Heart right ventricle (tissue), 16 donors: ENCODE measurements around the gene CDK14. TPM values are rescaled to one million over a fixed set of nuclear protein-coding genes. Genes with fewer than 3 reads are reported as not detected.
"Not testable (repeated sequence)": the region's sequence is repeated elsewhere in the genome, so short reads cannot be mapped to it uniquely, and the experiment has no call there.

ENCODE experiments used
- ATAC-seq, 8 donors: fragments of 200-7000 bp; cut with Tn5 transposase; one replicate each; pipeline ENCODE4 v1.9.1; 2020; ENCODE audit warnings: mild to moderate bottlenecking in 8 of 8, moderate library complexity in 8 of 8, moderate number of reproducible peaks in 1 of 8
- DNase-seq, 2 donors: peaks; one replicate each; pipeline ENCODE4 v3.0.0-alpha.2; 2020
- H3K27ac ChIP-seq, 10 donors: fragments of 200-600 bp; sonication (generic) in 2 of 10; one replicate each; pipeline versions ENCODE4 v1.5.0 to v1.8.0; 2020 to 2022; ENCODE audit warnings: mild to moderate bottlenecking in 3 of 10
- H3K27me3 ChIP-seq, 7 donors: fragments of 200-600 bp; one replicate each; pipeline ENCODE4 v1.8.0; 2021 to 2022; ENCODE audit warnings: mild to moderate bottlenecking in 2 of 7
- H3K36me3 ChIP-seq, 9 donors: fragments of 200-600 bp; sonication (generic) in 1 of 9; one replicate each; pipeline versions ENCODE4 v1.5.0 to v1.8.0; 2020 to 2022; ENCODE audit warnings: mild to moderate bottlenecking in 2 of 9
- H3K4me1 ChIP-seq, 9 donors: fragments of 200-600 bp; sonication (generic) in 1 of 9; one replicate each; pipeline versions ENCODE4 v1.5.0 to v1.8.0; 2020 to 2022; ENCODE audit warnings: mild to moderate bottlenecking in 4 of 9
- H3K4me3 ChIP-seq, 10 donors: fragments of 200-600 bp; sonication (generic) in 2 of 10; one replicate each; pipeline versions ENCODE4 v1.5.0 to v1.8.0; 2020 to 2022; ENCODE audit warnings: mild to moderate bottlenecking in 7 of 10, moderate library complexity in 2 of 10
- H3K9me3 ChIP-seq, 11 donors: fragments of 200-600 bp in 10 of 11; sonication (generic) in 2 of 11; one replicate each; pipeline versions ENCODE4 v1.5.0 to v1.8.0; 2013 to 2022; ENCODE audit warnings: mild to moderate bottlenecking in 2 of 11, control low read depth in 1 of 11, moderate library complexity in 1 of 11
- WGBS, 2 donors: extraction: QIAGEN DNeasy Blood & Tissue Kit; methylation state at CpG; one replicate each; pipeline ENCODE4 v1.1.7; 2013; ENCODE audit warnings: inconsistent platforms in 1 of 2; 5-methylcytosine and 5-hydroxymethylcytosine counted together
- intact Hi-C, 10 donors: fragments of 100-400 bp; cut with DNase I; formaldehyde crosslinking; loops; one replicate each; pipeline versions ENCODE4 v1.11.1 to v1.14.2; 2022
- polyA plus RNA-seq, 2 donors: library from polyadenylated mRNA; stranded (reverse); fragments of 200-250 nt; gene quantifications; one replicate each; pipeline ENCODE4 v1.2.3, GENCODE V29; 2013
- total RNA-seq, 10 donors: library from RNA; stranded (reverse); fragmentation: NEBNext Ultra II Directional in 3 of 10; extraction: Animal tissue kit (Norgen Biotek cat#: 25700) in 3 of 10; gene quantifications; one replicate each; pipeline versions ENCODE4 v1.2.1 to v1.2.4, GENCODE V29; 2021 to 2023
- TF ChIP-seq, protein P1 (sequence below), 9 donors: fragments of 200-600 bp; sonication (generic) in 2 of 9; IDR thresholded peaks; one replicate each; pipeline versions ENCODE4 v1.5.0 to v1.8.0; 2021 to 2022; ENCODE audit warnings: antibody characterized with exemption in 9 of 9, mild to moderate bottlenecking in 5 of 9, moderate library complexity in 1 of 9
- donor health status: Arrhythmogenic right ventricular cardiomyopathy.
- donor health status: ischemic (EF 13 %, LVEDD 7.1; RV severe dilation, severe dysfunction).
- donor health status: healthy with polysubstance abuse.
- donor health status: DM: no; HTN: yes; CAD: no.
- donor health status: DM: no; HTN: no; CAD: no.
- donor health status: ischemic (EF 25% LVEDD 6.9; RV normal size, moderate dysfunction).
- donor health status: ischemic (EF 25% LVEDD 5.7; RV mildly dilated, moderate dysfunction).
- donor health status: healthy.
- donor health status: DM: yes; HTN: yes; CAD: no.
- donor health status: Ischemic cardiomyopathy.
- donor health status: ischemic (EF 35%, LVEDD 5.7; RV mildly dilated, moderate dysfunction).
- donor health status: nonischemic (EF 11% LVEDD 7.7; RV severe dilation, severe dysfunction).
- donor health status: DM: yes; HTN: yes; CAD: no.
- donor health status: PGD.
- donor health status: ischemic (EF 29% LVEDD 5.4; RV normal size, mild dysfunction).
- donor health status: nonischemic (EF 23%, LVEDD 6.1; RV moderate dilation, normal function).

The CDK14 gene
- total and polyA plus RNA-seq, 12 donors, result 3.9 to 36.5 (median 21.4) TPM

DNA sequence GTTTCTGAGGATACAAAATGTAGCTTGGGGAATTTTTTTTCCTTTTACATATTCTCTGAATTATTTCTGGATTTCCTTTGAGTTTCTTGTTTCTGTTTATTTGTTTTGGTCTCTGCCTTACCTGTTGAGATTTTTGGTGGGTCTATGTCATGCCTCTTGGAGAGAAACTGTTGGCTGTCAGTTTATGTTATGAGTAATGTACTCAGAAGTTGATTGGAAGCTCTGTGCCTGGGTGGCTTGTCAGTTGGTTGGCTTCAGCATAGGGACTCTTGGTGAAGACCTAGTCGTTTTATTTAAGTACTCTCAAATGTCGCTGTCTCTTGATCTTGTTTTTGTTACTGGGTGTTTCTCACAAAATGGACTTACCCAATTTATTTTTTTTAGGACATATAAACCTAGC is 132.4 kb downstream of the CDK14 start:
- Histone ChIP-seq H3K4me1 (peaks cover 0 to 31% (median 21%) of the 10 kb centered on the region in 9 donors), H3K27ac (no peak overlapping the region), H3K9me3 (peaks cover 0 to 27% (median 0%) of the 10 kb centered on the region in 11 donors), H3K36me3 (no peaks in the 10 kb centered on the region), H3K27me3 (no peaks in the 10 kb centered on the region), H3K4me3 (no peak overlapping the region)
- WGBS, 2 donors, result 88 to 90% methylated on average over 2 of the region's 2 CpGs
- DNase-seq, result no peak
- TF ChIP-seq, protein P1, sequence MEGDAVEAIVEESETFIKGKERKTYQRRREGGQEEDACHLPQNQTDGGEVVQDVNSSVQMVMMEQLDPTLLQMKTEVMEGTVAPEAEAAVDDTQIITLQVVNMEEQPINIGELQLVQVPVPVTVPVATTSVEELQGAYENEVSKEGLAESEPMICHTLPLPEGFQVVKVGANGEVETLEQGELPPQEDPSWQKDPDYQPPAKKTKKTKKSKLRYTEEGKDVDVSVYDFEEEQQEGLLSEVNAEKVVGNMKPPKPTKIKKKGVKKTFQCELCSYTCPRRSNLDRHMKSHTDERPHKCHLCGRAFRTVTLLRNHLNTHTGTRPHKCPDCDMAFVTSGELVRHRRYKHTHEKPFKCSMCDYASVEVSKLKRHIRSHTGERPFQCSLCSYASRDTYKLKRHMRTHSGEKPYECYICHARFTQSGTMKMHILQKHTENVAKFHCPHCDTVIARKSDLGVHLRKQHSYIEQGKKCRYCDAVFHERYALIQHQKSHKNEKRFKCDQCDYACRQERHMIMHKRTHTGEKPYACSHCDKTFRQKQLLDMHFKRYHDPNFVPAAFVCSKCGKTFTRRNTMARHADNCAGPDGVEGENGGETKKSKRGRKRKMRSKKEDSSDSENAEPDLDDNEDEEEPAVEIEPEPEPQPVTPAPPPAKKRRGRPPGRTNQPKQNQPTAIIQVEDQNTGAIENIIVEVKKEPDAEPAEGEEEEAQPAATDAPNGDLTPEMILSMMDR (IDR thresholded peaks at IDR 0.05), result no peak
- no peak for ATAC-seq
- intact Hi-C loops, result loop anchor here in 1 of 10 donors (5.0 to 10.0 kb wide), 3 partner anchors 66 to 134 kb away; partner anchors contain the start of gene CDK14

DNA sequence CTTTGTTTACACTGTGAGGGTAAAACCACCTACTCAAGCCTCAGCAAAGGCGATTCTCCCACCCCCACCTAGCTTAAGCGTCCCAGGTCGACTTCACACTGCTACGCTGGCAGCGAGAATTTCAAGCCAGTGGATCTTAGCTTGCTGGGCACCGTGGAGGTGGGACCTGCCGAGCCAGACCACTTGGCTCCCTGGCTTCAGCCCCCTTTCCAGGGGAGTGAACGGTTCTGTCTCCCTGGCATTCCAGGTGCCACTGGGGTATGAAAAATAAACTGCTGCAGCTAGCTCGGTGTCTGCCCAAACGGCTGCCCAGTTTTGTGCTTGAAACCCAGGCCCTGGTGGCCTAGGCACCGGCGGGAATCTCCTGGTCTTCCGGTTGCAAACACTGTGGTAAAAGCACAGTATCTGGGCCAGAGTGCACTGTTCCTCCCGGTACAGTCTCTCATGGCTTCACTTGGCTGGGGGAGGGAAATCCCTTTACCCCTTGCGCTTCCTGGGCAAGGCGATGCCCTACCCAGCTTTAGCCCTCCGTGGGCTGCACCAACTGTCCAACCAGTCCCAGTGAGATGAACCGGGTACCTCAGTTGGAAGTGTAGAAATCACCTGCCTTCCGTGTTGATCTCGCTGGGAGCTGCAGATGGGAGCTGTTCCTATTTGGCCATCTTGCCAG is 139.6 kb downstream of the CDK14 start:
- H3K27me3 ChIP-seq, DNase-seq, H3K4me3 ChIP-seq, H3K27ac ChIP-seq, intact Hi-C loops, ATAC-seq: not testable (repeated sequence)
- Histone ChIP-seq H3K9me3 (peaks cover 0 to 28% (median 0%) of the 10 kb centered on the region in 11 donors), H3K36me3 (peaks cover 0 to 12% (median 0%) of the 10 kb centered on the region in 9 donors), H3K4me1 (peaks cover 0 to 15% (median 0%) of the 10 kb centered on the region in 9 donors)
- WGBS, 2 donors, result 88 to 92% methylated on average over 20 of the region's 20 CpGs

DNA sequence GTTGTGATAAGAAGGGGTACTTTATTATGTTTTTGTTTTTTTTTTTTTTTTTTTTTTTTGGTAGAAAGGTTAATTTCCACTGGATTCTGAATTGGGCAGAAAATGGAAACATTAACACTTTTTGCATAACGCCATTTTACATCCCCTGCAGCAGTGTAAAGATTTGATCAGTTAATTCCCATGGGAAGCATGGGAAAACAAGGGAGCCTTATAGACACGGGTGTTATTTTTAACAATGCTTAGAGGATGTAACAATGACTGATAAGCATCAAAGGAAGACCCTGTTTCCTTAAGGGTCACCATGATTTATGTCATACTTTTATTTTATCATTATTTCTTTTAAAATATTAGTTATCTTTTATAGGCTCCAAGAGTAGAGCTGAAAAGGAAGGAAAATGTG is 140.2 kb downstream of the CDK14 start:
- DNase-seq (no peak), ATAC-seq (no peak)
- Histone ChIP-seq H3K36me3 (peaks cover 0 to 12% (median 0%) of the 10 kb centered on the region in 9 donors), H3K27ac (no peak overlapping the region), H3K27me3 (no peaks in the 10 kb centered on the region), H3K9me3 (peaks cover 0 to 26% (median 0%) of the 10 kb centered on the region in 11 donors), H3K4me3 (no peak overlapping the region), H3K4me1 (peaks cover 0 to 15% (median 0%) of the 10 kb centered on the region in 9 donors)
- intact Hi-C loops, result no loop called here
- TF ChIP-seq, protein P1 (IDR thresholded peaks at IDR 0.05), result no peak
- 63 to 68% methylated on average over 2 of the region's 2 CpGs for WGBS, 2 donors

DNA sequence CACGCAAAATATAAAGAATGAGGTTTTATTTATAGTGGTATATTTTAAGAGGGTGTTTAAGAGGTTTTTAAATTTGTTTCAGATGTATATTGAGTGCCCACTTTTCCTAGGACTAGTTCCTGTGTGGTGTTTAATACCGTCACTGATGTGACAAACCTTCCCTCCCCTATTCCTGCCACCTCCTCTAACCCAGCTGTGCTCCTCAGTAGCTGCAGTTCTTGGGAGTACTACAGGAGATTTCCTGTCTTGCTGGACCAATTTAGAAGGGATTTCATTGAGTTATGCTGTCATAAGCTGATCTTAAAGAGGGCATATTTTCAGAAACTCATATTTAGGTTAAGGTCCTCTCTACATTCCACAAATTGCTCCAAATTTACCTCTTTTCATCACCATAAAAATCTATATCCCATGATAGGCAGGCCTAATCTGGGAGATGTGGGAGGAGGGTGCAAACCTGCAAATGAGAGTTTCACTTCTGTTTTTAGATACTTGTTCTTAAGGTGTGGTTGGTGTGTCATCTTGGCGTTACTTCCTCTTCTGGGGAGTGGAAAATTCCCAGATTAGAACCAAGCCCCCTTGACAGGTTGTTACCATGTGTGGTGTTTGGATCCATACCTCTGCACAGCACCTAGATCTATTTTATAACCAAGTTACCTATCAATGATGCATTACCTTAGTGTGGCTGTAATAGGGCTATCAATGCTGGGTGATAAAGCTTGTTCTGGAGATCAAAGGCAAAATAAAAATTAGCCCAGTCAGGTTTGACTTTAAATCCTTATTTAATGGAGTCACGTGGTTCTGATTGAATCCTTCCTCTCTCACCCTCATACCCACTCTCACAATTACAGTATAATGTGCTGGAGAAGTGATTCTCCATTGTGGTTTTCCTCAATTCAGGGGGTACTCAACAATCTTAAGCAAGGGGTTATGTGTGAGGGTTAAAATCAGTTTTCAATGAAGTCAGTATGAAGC is 141.1 kb downstream of the CDK14 start:
- intact Hi-C loops, result no loop called here
- peaks cover 0 to 12% (median 0%) of the 10 kb centered on the region in 9 donors for H3K36me3 ChIP-seq
- 85 to 88% methylated on average over 4 of the region's 4 CpGs for WGBS, 2 donors
- no peak for ATAC-seq
- no peak overlapping the region for H3K4me3 ChIP-seq
- no peak overlapping the region for H3K27ac ChIP-seq
- TF ChIP-seq, protein P1 (IDR thresholded peaks at IDR 0.05), result no peak
- H3K4me1 ChIP-seq, result peaks cover 0 to 15% (median 0%) of the 10 kb centered on the region in 9 donors
- H3K27me3 ChIP-seq, result no peaks in the 10 kb centered on the region
- H3K9me3 ChIP-seq, result peaks cover 0 to 17% (median 0%) of the 10 kb centered on the region in 11 donors
- no peak for DNase-seq
